A673 (cell line): ENCODE measurements around the gene UCKL1.

Experiments used
- CTCF ChIP-seq: fragments of 300-800, 200-600 bp; sonication (generic); conservative IDR thresholded peaks from 2 replicates; pipeline ENCODE4 v1.5.1; 2017; ENCODE audit warnings: low read depth, mild to moderate bottlenecking, antibody characterized with exemption, low read length, moderate library complexity, mixed read lengths
- EZH2 ChIP-seq: fragments of 200-600 bp; sonication (generic); IDR thresholded peaks from 2 replicates; pipeline ENCODE4 v1.6.1; 2017; ENCODE audit warnings: borderline replicate concordance, low read depth, mild to moderate bottlenecking, mixed read lengths, antibody characterized with exemption, low read length; ENCODE audit not compliant: poor library complexity, severe bottlenecking

DNA sequence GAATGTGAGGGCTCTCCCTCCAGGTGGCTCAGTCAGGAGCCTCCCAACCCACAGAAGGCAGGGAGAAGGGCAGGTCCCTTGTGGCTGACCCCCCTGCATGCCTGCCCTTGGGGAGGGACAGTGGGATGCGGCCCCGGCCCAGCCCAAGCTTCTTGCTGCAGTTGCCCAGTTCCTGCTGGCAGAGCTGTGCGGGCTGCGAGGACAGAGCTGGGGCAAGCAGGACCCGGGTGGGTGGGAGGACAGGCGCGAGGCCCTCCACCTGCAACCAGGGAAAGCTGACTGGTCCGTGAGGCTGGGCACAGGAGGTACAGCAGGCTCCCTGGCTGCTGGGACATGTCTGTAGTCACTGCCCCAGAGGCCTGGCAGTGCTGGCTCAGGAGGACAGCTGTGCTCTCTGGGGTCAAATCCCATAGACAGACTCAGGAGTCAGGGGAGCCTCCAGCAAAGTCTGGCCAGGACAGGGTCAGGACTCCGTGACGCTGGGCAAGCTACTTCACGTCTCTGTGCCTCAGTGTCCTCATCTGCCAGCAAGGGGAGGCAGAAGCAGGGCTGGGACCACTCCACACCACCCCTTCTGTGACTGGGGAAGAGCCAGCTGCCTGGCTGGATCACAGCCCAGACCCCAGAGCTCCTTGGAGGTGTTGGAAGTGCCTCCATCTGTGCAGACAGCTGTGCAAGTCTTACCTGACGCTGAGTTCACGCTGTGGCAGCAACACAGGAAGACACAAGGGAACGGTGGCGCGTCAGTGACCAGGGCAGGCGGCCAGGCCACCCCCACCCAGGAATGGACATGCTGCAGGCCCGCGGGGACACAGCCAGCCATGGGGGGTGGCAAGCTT lies 13.0 kb downstream of the UCKL1 start:
- TF ChIP-seq CTCF = no peak
- no peak for TF ChIP-seq EZH2
